Glomerular visceral epithelial cell (primary cell): ENCODE results near the gene TBC1D9B.

Experiments
- DNase-seq: peaks from one replicate; pipeline ENCODE4 v3.0.0-alpha.2; 2016; ENCODE audit errors: extremely low spot score

The TBC1D9B gene

DNA sequence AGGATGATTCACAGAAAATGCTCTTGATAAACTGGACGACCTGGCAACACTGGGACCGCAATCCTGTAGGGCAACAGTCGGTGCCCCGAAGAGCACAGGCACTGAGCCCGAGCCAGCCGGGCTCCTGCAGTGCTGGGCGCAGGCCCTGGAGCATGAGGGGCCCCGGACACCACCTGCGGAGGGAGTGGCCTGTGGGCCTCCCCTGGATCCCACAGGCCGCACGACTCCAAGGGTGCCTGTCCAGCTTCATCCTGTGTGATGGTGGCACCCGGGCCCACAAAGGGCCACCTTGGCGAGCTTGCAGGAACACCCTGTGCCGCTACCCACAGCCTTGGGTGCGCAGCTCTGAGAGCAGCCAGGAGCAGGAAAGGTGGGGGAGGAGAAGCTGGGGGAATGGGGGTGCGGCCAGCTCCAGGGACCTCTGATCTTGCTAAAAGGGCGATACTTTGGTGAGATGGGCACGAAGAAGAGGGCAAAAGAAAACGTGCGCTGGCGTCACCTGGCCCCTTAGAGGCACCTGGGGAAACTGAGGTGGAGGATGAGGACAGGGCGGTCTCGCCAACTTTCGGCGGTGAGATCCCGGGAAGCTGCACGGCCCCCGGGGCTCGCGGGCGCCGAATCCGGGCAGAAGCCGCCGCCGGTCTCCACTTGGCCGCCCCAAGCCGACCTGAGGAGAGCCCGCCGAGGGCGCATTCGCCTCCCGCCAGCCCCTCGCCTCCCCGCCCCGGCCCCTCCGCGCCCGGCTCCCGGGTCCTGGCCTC, 722 bp downstream of the TBC1D9B start:
- DNase-seq, result peak; percentile 45

DNA sequence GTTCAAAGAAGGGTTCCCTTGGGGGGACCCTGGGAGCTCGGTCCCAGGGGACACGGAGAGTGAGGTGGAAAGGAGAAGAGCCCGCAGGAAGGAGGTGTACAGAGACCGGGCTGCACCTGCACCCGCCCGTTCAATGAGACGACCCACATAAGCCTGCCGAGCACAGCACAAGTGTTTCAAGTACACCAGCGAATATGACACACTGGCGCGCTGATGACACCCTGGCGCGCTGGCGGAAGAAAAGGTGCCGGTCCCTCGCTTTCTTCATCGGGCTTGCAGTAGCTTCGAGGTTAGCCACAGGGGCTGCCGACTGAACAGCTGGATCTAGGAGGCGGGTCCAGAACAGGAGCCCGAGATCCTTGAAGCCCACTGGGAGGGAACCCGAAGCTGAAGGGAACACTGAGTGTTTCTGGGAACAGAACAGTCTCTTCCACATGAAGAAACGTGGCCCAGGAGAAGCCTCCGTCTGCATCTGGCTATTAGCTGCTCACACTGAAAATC, 1.4 kb downstream of the TBC1D9B start:
- DNase-seq, result no peak

DNA sequence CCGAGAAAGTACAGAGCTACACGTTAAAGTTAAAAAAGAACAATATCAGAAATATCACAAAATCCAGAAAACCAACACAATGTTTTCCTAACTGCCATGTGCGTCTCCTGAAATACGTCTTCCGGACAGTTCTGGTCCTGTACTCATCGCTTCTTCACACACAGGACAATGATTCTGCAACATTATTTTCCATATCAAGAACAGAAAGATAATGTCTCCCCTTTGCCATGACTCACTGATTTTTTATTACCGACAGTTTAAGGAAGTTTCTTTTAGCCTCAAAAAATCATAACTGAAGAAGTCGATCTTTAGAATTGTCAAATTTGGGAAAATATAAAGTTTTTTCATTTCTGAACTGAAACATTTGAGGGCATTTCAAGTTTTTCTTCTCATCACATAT, 2.5 kb downstream of the TBC1D9B start:
- DNase-seq, result no peak

DNA sequence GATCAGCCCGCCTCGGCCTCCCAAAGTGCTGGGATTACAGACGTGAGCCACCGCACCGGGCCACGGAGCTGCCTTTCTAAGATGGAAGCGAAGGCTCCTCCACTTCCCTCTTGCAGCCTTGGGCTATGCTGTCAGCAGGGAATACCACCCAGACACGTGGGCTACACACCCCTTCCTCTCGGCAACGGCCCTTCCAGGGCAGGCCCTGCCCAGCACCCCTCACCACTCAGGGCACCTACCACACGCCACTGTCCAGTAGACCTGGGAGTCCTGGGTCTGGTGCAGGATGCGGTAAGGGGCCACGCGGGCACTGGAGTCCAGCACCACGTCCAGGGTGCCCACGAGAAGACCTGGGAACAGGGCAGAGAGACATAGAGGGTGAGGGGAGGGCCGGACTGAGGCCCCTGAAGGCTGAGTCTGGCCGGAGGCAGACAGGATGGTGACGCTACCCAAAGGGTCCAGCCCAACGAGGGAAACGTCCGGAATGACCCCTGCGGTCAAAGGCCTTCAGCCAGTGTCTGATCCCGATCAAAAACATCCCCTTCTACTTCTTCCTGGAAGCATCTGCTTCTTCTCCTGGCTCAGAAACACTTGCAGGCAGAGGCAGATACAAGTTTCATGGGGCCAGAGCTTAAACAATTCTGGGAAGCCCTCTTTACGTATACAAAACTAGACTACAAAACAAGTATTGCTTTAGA, 3.1 kb downstream of the TBC1D9B start:
- DNase-seq, result no peak

DNA sequence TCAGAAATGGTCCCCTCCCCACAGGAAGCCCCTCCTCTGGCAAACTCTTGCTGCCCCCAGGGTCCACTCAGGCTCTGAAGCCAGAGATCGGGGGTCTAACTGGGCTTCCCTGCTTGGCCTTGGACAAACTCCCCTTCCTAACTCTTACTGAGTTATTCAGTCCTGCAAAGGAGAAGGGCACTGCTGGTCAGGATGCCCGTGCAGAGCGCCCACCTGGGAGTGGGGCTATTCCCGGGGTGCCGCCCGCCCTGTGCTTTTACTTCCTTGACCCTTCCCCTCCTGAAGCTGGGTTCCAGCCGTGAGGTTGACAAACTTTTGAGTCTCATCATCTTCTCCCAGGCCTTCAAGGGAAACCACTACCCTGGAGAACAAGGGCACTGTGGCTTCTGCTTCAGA, 4.9 kb downstream of the TBC1D9B start:
- DNase-seq, result no peak

DNA sequence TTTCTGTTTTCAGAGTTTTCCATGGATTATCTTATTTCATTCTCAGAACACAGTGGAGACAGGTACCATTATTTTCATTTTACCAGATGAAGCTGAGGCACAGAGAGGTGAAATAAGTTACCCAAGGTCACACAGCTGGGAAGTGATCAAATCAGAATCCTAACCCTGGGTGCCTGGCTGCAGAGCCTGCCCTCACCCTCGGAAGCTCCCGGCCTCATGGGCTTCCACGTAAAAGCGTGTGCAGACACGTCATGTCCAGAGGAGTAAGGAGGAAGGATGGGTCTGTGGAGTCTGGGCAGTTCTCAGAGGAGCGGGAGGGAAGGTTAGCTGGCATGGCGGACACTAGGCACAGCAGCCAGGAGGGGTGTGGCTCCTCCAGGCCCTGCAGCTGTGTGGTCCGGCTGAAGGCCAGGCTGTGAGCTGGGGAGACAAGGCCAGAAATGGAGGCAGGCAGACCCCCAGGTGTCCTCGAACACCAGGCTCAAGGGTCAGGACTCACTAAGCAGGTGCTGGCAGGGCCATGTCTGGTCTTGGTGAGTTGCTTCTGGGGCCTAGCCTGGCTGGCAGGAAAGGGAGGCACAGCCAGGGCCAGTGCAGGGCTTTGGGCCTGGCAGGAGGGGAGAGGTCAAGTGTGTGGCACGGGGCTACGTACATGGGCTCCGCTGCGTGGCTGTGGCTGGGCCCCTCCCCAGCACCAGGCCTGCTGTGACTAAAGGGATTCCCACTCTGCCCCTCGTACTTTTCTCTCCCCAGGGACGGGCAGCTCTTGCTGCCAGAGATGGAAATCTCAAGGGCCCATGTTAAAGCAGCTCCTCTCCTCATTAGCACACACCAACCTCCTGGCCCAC, 5.6 kb downstream of the TBC1D9B start:
- DNase-seq, result no peak

DNA sequence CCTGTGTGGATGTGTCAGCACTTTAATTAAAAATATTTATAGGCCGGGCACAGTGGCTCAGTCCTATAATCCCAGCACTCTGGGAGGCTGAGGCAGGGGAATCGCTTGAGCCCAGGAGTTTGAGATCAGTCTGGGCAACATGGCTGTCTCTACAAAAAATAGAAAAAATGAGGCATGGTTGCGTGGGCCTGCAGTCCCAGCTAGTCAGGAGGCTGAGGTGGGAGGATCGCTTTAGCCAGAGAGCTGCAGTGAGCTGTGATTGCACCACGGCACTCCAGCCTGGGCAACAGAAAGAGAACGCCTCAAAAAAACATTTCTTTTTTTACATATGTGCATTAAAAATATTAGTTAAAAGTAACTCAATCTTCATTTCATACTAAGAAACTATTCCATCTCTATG, 6.2 kb downstream of the TBC1D9B start:
- no peak for DNase-seq

DNA sequence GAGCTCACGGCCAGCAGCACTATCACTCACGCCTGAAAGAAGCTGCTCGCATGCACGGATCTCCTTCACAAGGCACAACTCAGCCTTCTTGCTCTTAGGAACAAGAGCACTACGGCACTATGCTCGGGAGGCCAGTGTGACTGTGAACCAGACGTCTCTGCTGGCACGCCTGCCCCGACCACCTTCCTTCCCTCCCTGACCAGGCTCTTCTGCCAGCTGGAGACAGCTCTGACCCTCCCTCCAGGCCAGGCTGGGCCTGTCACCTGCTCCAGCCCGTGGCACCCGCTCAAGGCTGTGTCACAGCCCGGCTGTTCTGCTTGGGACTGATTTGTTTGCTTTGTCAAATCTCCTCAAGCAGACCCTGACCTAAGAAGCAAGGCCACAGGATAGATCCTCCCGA, 7.0 kb downstream of the TBC1D9B start:
- no peak for DNase-seq

DNA sequence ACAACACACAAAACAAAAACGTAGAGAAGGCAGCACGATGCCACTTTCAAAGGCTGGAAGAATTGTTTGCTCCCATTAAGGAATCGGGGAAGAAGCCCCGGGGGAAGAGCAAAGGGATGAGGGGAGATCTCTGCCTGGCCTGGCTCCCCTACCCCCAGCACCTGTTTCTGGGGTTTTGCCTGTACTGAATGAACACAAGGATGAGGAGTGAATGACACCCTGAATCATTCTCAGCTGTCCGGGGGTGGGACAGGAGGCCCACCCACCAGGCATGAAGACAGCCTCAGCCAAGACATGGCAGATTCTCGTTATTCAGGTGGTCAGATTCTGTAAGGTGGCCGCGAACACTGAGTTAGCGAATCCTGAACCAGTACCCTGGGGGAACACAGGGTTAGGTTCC, 7.5 kb downstream of the TBC1D9B start:
- DNase-seq, result no peak

DNA sequence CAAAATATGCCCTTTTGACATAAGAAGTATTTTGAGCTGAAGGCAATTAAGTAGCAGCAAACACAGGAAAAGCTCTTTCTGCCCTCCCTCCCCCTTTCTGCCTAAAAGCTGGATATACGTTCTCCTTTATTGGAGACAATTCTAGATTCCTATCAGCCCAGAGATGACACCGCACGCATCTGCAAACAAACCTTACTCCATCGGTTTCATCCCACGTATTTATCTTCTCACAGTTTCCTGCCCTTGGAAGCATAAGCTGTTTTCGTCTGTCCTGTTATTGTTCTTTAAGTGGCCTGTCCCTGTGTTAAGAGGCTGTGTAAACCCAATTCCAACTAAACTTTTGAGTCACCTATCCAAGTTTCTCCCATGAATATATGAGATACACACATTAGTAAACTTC, 11.8 kb downstream of the TBC1D9B start:
- no peak for DNase-seq

DNA sequence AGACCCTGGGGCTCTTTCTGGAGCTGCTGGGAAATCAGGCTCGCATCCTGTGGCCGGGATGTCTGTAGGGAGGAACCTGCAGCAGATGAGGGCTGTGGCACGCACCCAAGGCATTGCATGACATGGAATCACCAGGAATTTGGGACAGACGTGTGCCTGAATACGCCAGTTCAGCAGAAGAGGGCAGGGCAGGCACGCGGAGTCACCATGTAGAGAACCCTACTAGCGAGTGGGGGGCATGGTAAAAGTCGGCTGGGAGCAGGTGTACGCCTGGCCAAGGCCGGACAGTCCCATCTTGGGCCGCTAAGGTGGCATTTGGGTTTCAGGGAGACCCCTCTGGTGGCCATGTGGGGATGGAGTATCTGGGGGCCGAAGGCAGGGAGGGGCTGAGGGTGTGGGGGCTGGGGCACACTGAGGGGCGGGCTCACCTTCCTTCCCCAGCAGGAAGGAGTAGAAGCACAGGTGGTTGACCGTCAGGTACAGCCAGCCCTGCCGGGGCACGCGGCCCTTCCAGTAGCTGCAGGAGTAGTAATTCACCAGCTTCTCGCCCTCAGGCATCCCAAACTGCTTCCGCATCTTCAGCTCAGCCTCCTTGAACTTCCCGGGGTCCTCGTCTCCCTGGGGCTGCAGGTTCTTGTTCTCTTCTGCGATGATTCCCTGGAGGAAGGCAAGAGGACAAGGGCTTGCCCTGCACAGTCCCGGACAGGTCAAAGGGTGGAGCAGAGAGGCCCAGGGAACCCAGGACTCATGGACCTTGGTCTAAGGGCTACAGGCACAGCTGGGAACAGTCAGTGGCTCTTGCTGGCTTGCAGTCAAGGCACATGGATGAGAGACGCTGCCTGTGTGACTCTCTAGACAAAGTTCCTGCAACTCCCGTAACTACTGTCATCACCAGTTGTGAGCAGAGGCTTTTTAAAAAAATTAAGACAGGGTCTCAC, 13.5 kb downstream of the TBC1D9B start:
- DNase-seq, result no peak

DNA sequence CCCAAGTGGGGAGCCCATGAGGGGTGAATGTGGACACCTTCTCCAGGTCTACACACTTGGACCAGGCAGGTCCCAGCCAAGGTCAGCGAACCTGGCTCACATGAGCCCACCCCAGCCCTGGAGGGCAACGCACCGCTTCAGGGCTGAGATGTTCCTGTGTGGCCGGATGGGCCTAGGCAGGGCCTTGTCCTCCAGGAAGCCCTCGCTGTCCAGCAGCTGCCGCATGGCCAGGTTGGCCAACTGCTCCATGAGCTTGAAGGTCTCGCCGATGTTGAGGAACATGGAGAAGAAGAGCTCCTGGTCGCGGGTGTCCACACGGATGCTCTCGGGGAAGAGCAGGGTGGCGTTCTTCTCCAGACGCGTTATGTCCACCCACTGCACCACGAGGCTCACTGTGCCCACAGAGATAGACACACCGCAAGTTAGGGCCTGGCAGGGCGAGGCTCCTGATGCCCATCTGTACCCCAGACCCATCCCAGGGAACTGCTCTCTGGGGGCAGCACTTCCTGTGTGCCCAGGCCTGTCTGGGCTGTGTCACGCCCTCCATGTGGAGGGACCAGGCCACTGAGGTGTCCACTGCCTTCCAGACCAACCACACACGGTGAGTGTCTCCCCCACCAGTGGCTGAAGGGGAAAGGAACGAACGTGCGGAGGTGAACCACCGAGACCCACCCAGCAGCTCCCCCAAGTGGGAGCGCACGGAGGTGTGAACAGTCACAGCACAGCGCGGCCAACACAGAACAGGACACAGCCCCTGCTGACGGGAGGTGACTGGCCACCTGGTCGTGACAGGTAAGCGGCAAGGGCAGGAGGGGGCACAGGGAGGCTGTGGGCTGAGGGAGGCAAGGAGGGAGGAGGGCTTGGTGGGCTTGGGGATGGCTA, 14.4 kb downstream of the TBC1D9B start:
- DNase-seq, result no peak

DNA sequence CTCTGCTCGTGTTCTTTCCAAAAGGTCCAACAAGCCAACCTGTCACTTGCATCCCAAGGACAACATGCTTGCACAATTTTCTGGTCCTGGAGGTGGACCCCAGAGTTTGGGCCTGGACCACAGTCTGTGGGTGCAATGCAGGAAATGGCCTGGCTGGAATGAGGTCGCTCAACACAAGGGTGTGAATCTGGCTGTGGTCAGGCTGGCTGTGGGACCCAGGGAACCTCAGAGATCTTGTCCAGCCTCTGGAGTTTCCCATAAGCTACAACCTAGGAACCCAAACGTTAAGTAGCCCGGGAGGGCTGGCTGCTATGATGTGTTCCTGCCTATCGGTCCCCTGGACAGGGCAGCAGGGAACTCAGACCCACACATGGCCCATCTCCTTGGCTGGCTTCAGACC, 15.4 kb downstream of the TBC1D9B start:
- no peak for DNase-seq

DNA sequence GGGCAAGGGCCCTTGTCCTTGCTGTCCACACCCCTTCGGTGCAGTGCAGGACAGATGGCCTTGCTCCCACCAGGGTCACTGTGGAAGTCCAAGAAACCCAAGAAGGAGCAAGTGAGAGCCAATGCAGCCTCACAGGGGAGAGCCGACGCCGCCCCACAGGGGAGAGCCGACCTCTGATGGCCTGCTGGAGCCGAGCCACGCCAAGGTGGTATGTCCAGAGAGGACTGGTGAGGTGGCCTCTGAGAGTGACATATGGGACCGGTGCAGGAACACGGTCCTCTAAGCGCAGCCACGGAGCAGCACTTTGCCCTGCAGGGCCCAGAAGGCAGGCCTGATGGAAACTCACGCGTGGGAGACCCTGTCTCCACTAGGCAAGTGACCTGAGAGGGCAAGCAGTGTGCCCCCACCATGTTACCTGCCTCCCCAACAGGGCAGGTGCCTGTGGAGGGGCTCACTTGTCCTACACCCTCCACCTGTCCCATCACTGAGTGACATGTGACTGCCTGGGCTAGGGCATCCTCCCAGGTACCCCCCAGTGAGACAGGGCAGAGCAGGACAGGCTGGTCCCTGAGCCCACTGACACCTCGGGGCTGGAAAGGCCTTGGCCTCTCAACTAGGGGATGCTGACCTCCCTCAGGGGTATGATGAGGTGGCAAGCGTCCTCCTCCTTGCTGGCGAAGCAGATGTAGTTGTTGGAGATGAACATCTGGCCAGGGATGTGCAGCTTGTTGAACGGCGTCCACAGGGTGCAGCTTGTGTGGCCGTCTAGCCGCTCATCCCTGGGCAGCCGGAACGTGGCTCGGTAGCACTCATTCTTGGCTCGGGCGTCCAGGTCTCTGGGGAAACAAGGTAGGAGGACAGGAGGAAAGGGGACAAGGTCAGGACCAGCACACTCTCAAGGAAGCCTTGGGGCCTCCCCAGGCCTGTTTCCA, 16.7 kb downstream of the TBC1D9B start:
- DNase-seq, result no peak

DNA sequence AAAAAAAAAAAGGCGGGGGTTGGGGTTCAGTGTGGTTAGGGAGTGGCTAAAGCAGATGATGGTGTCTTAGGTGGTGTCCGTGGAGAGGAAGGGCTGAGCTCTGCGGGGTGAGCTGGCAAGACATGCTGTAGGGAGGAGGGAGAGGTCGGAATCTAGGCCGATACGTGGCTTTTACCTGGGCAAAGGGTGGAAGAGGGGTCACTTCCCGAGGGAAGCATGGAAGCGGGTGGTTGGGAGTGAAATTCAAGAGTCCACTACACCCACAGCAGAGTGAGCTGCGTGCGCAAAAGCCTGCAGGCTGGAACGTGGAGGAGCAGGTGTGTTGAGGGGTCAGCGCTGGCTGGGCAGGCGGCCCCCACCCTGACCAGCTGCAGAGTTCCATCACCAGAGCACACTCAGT, 17.8 kb downstream of the TBC1D9B start:
- no peak for DNase-seq

DNA sequence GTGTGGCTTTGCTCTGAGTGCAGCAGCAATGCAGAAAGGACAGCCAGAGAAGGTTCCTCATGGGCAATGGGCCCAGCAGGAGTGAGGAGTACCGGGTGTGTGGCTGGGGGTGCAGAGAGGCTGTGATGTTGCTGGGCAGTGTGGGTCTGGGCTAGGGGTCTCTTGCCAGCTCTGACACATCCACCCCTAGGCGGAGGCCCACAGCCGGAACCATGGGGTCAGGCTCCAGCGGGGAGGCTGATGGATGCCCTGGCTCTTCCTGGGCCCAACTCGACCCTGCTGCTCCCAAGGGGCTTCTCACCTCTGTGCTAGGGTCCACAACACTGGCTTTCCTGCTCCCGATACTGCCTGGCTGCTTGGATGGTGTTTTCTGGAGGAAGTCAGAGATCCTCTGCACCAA, 19.9 kb downstream of the TBC1D9B start:
- DNase-seq, result no peak

DNA sequence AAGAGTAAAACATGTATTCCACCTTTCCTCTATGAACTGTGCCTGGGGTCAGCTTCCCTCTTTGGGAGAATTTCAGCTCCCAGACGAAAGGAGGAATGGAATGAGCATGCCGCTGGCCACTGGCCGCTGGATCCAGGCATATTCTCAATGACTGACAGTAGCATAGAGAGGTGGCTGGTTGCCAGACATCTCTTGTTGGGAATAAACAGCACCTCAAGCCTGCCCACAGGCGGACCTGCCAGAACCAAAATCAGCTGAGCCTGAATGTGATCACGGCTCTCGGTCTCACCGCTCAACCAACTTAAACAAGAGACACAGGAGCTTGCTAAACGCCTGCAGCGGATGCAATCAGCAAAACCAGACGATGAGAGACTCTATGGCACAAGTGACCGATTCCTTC, 20.6 kb downstream of the TBC1D9B start:
- DNase-seq, result no peak

DNA sequence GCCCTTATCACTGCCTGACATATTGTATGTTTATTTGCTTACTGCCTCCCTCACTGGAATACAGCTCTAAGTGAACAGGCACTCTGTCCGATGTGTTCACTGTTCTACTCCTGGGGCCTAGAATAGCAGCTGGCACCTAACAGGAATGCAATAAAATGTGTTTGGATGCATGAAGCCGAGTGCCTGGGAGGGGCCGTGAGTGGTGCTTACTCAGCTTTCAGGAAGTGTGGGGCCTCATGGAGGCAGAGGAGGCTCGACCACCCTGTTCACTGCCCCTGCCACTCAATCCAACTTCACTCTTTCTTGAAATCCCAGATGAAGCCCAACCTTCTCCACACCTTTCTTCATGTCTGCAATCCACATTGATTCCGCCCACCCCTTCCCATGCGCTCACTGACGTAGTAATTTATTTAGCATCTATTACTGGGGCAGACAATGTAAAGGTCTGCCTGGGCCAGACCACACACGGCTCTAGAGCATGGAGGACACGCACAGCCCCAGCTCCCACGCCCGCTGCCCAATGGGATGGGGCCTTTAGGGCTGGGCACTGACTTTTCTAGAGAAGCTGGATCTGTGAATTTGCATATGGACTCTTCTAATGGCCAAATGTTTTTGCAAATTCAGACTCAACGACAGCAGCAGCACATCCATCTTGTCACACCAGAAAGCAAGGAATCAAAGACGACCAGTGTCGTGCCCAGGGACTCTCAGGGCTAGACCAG, 21.3 kb downstream of the TBC1D9B start:
- no peak for DNase-seq
